ENCODE results near the gene CLIP1.
"Not testable (repeated sequence)": the region's sequence is repeated elsewhere in the genome, so short reads cannot be mapped to it uniquely, and the experiment has no call there.

Gene CLIP1

DNA sequence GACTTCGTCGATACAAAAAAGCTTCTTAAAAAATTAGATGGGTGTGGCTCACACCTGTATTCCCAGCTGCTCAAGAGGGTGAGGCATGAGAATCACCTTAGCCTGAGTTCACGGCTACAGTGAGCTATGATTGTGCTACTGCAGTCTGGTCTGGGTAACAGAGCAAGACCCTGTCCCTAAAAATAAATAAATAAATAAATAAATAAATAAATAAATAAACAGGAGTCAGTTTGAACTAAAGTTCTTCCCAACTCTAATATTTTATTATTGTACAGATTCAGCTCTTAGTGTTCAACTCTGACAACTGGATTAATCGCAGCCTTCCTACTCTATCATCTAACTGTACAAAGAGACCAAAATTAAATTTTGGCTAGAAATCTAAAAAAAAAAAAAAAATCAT is 12.7 kb upstream of the CLIP1 start:
- no peak overlapping the region for H3K27ac ChIP-seq
- in situ Hi-C loops (cut with HindIII; ENCODE audit: low pct_ligation_motif_present, low sequenced_read_pairs): no loop called here
- no peaks in the 10 kb centered on the region for H3K36me3 ChIP-seq (replicated peaks)
- H3K27me3 ChIP-seq (replicated peaks): no peaks in the 10 kb centered on the region
- H3K4me3 ChIP-seq (ENCODE audit: low read depth, low read length): no peak overlapping the region
- no peak for DNase-seq
- TF ChIP-seq, protein P1, sequence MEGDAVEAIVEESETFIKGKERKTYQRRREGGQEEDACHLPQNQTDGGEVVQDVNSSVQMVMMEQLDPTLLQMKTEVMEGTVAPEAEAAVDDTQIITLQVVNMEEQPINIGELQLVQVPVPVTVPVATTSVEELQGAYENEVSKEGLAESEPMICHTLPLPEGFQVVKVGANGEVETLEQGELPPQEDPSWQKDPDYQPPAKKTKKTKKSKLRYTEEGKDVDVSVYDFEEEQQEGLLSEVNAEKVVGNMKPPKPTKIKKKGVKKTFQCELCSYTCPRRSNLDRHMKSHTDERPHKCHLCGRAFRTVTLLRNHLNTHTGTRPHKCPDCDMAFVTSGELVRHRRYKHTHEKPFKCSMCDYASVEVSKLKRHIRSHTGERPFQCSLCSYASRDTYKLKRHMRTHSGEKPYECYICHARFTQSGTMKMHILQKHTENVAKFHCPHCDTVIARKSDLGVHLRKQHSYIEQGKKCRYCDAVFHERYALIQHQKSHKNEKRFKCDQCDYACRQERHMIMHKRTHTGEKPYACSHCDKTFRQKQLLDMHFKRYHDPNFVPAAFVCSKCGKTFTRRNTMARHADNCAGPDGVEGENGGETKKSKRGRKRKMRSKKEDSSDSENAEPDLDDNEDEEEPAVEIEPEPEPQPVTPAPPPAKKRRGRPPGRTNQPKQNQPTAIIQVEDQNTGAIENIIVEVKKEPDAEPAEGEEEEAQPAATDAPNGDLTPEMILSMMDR (IDR thresholded peaks at IDR 0.05; ENCODE audit: low read depth, low read length, missing control alignments): no peak

DNA sequence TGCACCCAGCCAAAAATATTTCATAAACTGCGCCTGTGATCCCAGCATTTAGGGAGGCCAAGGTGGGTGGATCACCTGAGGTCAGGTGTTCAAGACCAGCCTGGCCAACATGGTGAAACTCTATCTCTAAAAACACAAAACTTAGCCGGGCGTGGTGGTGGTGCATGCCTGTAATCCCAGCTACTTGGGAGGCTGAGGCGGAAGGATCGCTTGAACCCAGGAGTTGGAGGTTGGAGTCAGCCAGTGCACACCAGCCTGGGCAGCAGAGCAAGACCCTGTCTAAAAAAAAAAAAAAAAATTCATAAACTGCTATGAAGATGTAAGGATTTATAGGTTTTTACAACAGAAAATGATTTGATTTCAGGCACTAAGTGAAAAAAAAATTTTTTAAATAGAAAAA is 6.6 kb upstream of the CLIP1 start:
- H3K27ac ChIP-seq; H3K36me3 ChIP-seq (replicated peaks); DNase-seq; H3K4me3 ChIP-seq (ENCODE audit: low read depth, low read length); in situ Hi-C loops (cut with HindIII; ENCODE audit: low pct_ligation_motif_present, low sequenced_read_pairs); H3K27me3 ChIP-seq (replicated peaks): not testable (repeated sequence)

DNA sequence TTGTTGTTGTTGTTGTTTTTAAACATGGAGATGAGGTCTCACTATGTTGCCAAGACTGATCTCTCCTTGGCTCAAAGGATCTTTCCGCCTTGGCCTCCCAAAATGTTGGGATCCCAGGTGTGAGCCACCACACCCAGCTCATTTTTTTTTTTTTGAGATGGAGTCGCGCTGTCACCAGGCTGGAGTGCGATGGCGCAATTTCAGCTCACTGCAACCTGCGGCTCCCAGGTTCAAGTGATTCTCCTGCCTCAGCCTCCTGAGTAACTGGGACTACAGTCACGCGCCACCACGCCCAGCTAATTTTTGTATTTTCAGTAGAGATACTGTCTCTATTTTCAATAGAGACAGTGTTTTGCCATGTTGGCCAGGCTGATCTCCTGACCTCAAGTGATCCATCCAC is 4.9 kb upstream of the CLIP1 start:
- in situ Hi-C loops (cut with HindIII; ENCODE audit: low pct_ligation_motif_present, low sequenced_read_pairs): no loop called here
- no peaks in the 10 kb centered on the region for H3K36me3 ChIP-seq (replicated peaks)
- H3K4me3 ChIP-seq (ENCODE audit: low read depth, low read length): no peak overlapping the region
- DNase-seq: no peak
- TF ChIP-seq, protein P1 (IDR thresholded peaks at IDR 0.05; ENCODE audit: low read depth, low read length, missing control alignments): no peak
- H3K27me3 ChIP-seq (replicated peaks): no peaks in the 10 kb centered on the region
- H3K27ac ChIP-seq: no peak overlapping the region

DNA sequence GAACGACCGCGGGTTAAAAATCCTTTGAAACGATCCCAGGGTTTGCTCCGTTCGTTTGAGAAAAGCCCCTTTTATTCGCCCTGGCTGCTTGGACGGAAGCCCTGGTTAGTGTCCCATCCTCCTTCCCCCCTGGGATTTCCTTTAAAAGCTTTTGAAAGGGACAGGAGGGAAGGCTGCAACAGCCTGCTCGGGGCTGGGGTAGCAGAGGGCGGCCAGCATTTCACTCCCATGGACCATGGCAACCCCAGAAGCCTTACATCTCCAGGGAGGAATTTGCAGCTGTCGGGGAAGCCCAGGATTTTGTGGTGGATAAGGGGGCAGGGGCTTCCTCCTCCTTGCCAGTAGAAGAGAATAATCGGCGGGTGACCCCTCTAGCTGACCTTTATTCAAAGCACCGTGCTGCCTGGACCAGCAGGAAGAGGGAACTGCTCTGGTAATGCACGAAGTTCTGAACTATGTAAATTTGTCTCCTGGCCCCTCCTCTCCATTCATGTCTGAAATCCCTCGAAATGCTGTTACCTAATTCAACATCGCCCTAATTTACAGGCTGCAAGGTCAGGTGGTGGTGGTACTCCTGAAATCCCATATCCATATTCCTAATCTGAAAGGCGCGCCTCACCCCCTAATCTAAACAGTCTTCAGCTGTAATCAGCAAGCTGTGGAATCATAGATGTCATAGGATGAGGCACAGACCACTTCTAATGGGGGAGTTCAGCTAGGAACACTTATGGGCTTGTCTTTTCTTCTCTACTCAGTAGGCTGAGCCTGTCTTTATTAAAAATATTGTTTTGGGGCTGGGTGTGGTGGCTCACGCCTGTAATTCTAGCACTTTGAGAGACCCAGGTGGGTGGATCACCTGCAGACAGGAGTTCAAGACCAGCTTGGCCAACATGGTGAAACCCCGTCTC is 1.0 kb upstream of the CLIP1 start:
- H3K27ac ChIP-seq: peak overlapping the region; percentile 75
- H3K27me3 ChIP-seq (replicated peaks): no peaks in the 10 kb centered on the region
- in situ Hi-C loops (cut with HindIII; ENCODE audit: low pct_ligation_motif_present, low sequenced_read_pairs): no loop called here
- H3K36me3 ChIP-seq (replicated peaks): no peaks in the 10 kb centered on the region
- peak overlapping the region; percentile 65 for H3K4me3 ChIP-seq (ENCODE audit: low read depth, low read length)
- TF ChIP-seq, protein P1 (IDR thresholded peaks at IDR 0.05; ENCODE audit: low read depth, low read length, missing control alignments): no peak
- no peak for DNase-seq

DNA sequence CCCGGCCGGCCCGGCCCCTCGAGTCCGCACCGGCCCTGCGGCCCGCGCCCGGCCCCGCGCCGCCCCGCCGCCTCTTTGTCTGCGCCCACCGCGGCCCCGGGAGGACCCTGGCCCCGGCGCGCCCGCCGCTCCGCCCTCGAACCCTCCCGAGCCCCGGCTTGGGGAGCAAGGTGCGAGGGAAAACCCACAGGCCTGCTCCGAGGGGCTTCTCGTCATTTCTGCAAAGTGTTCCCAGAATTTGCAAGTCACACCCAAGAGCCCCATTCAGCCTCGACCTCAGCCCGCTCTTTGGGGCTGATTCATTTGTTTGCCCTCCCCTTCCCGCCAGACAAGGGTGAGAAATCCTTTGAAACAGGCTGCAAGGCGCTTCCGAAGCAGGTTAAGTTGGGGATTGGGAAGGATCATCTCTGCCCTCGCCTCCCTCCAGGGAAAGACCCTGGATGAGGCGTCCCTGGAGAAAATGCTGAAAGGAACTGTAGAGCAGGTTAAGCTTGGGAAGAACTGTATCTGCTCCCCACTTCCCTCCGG is 325 bp upstream of the CLIP1 start:
- TF ChIP-seq, protein P1 (IDR thresholded peaks at IDR 0.05; ENCODE audit: low read depth, low read length, missing control alignments): no peak

DNA sequence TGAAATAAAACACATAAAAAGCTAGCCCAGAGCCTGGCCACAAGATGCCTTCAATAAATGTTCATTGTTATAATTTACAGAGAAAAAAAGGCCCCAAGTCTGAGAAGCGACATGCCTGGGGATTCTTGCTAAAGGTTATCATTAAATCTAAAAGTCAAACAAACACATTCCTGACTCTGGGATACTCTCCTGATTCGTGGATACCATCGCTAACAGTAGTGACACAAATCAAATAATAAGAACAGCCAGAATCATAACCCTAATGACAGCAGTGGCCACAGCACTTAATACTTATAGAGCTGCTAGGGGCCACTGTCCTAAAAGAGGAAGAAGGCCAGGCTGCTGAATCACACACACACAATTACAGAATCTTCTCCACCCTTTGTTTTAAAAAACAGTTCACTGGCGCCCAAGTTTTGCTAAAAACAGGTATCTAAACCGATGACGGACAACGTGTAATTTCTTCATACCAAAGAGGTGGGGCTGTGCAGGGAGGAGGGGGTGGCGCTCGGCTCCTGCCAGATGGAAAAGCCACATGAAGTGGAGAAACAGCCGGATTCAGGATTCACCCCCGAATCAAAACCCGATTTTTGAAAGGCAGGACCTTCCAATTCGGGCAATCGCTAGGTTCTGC is 1.2 kb downstream of the CLIP1 start:
- Histone ChIP-seq H3K27ac (peak overlapping the region; percentile 94), H3K4me3 (ENCODE audit: low read depth, low read length) (peak overlapping the region; percentile 81), H3K36me3 (replicated peaks) (no peaks in the 10 kb centered on the region), H3K27me3 (replicated peaks) (no peaks in the 10 kb centered on the region)
- peak; percentile 26 for DNase-seq
- in situ Hi-C loops (cut with HindIII; ENCODE audit: low pct_ligation_motif_present, low sequenced_read_pairs): no loop called here
- TF ChIP-seq, protein P1 (IDR thresholded peaks at IDR 0.05; ENCODE audit: low read depth, low read length, missing control alignments): peak; percentile 3

More for the DNA sequence above, 325 bp upstream of the CLIP1 start:
- Histone ChIP-seq H3K36me3 (replicated peaks) (no peaks in the 10 kb centered on the region), H3K27me3 (replicated peaks) (no peaks in the 10 kb centered on the region), H3K27ac (peak overlapping the region; percentile 75), H3K4me3 (ENCODE audit: low read depth, low read length) (peak overlapping the region; percentile 65)
- in situ Hi-C loops (cut with HindIII; ENCODE audit: low pct_ligation_motif_present, low sequenced_read_pairs): no loop called here
- no peak for DNase-seq
